ENCODE data around the gene RASGEF1C.

The RASGEF1C gene

DNA sequence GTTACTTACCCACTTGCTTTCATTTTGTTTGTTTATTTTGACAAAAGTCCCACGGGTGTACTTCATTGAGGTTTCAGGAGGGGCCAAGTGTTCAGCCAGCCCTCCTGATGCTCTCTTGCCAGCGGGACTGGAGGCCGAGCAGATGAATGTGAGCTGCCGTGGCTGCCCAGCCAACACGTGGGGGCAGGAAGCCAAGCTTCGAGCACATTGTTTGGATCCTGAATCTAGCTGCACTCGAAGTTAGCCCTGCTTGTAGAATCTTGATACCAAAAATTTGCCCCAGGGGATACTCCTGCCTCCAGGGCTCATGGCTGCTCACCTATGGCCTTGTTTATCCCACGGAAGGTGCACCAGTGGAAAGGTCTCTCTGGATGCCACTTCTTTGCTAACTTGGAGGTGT, 49.3 kb downstream of the RASGEF1C start:
- no peak for DNase-seq

DNA sequence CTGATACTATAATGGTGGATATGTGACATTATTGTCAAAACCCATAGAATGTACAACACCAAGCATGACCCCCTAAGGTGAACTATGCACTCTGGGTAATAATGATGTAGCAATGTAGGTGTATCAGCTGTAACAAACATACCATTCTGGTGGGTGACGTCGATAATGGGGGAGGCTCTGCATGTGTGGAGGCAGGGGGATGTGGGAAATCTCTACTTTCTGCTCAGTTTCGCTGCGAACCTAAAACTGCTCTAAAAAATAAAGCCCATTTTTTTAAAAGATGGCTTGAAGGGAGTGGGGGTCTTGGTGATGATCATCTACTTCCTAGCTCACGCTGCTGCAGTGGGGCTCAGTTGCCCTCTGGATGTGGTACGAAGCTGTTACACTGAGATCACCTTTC, 51.1 kb downstream of the RASGEF1C start:
- DNase-seq = no peak

DNA sequence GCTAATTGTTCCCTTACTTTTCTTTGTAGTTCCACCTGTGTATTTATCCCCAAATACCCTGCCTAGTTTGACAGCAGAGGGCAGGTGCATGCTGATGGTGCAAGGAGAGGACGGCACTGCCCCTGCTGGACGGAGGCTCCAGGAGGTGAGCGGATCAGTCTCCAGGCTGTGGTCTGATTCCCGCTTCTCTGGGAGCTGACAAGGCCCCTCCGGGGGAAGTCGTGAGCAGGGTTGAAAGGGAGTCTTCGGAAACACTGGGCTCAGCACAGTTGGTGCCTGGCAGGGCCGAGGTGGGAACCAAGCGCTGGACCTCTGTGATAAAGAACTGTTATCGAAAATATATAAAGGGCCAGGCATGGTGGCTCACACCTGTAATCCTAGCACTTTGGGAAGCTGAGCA, 52.9 kb downstream of the RASGEF1C start:
- DNase-seq = no peak

DNA sequence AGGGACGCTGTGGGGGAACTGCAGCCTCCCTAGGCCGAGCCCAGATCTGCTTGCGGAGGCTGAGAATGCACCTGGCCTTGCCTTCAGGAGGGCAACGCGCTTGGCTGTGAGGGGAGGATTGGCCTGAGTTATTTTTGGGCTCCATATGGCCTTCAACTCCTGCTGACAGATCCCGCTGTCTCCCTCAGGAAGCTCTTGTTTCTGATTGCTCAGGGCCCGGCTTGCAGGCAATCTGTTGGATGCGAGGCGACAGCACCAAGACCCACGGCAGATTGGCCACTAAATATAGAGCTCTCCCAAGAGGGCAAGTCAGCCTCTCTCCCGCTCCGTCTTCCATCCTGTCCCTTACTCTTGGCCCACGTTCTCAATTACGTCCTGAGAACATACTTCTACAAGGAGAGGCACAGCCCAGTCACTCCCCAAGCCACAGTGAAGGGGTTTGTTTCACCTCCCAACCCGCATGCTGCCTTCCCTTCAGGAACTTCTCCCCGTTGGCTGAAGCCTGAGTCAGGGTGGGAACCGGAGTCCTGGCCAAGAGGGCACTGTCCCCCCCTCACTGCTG, 53.6 kb downstream of the RASGEF1C start:
- DNase-seq = no peak

DNA sequence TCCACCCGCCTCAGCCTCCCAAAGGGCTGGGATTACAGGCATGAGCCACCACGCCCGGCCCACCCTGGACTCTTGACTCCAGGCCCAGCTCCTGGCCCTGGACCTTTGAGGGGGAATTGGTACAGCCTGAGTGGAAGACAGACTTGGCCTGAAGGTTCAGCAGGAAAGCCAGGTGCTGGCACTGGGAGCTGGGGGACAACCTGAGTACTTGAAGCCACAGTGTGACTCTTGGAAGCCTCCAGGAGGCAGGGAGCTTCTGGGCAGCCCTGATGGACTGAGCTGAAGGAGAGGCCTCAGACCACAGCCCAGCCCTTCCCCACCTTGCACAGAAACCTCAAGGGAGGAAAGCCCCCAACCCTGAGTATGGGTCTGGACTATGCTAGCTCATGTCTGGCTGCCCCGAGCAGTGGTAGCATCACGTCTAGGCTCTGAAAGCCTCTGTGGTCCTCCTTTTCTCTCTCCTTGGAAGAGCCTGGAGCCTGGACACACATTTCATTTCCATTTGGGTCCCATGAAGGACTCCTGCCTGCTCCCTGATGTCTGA, 54.1 kb downstream of the RASGEF1C start:
- DNase-seq = no peak

DNA sequence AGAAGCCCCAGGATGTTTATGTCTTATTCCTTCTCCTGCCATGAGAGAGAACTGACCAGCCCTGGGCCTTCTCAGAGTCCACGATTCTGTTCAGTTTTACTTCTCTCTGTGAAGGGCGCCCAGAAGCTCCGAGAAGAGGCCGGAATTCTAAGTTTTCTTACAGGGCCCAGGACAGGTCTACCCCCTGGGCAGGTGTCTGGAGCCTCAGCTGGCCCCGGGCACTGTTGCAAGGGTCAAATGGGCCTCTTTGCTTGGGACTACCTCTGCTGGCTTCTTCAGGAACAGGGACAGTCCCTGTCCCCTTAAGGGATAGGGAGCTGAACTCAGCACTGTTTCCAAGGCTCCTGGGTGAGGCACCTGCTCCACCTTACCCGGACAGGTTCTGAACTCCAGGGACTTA, 55.0 kb downstream of the RASGEF1C start:
- DNase-seq = no peak

DNA sequence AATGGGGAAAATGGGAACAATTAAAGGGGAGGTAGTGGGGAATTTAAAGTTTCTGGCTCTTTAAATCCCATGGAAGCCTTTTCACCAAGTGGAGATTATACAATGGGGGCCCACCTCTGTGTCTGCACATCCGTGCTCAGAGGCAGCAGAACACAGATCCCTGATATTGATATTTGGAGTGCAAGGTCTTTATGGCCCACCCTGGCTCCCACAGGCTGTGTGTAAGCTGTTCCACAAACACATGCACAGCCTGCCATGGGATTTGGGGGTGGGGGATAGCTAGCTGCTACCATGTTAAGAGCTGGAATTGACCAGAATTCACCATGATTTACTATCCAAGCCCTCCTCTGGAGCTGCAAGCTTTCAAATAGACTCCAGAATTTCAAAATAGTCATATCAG, 55.9 kb downstream of the RASGEF1C start:
- DNase-seq = no peak

DNA sequence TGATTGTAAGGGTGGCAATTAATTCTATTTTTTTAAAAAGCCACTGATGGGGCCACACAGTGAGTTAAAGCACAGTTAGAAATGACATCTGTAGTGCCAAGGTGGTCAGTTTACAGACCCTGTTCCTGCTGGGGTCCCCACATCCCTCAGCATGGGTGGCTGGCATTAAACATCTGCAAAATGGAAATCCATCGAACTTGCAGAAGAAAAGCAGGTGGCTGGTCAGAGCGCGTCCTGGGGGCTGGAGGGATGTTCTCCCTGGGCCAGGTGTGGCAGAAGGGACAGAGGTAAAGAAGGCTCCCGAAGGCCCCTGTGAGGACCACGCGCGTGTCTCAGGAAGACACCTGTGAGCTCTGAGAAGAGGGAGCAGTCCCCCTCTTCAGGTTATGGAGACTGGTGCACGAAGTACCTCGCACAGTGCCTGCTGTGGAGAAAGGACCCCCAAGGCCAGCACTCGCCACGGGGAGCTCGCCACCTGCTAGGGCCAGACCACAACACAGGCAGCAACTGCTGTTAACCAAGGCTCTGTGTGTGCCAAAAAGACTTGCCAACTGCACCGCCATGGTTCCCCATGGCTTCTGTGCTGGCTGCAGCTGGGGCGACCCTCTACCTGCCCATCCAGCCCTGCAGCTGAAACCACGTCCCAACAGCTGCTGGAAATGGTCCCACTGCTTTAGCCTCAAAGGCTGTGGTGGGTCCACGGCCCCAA, 65.2 kb downstream of the RASGEF1C start:
- DNase-seq = no peak

DNA sequence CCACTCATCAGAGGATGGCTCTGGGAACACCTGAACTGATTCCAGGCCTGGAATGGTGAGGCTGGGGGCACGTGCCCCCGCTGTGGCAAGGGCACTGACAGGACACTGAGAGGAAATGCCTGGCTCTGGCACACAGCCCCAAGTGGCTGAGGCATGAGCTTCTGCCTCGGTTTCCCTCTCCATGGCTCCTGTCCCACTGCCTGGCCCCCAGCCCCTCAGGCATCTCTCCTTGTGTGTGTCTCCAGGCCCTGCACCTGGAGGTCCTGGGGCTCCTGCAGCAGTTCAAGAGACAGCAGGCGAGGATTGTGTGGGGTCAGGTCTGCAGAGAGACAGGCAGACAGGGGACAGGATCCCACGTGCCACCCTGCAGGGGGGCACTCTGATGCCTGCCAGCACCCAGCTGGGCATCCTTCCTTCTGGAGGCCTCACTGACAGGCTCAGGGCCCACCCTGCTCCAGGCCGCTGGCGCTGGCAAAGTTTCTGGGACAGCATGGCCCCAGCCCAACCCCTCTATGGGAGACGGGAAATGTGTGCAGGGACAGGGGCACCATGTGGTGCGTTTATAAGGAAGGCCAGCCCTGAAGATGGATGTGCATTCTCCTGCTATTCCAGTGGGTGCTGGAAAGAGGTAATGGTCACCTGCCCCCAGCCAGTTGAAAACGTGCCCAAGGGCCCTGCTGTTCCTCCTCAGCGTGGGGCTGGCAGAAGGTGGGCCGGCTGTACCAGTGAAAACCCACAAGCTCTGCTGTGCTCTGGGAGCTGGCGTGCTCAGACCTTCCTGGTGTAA, 66.0 kb downstream of the RASGEF1C start:
- no peak for DNase-seq

DNA sequence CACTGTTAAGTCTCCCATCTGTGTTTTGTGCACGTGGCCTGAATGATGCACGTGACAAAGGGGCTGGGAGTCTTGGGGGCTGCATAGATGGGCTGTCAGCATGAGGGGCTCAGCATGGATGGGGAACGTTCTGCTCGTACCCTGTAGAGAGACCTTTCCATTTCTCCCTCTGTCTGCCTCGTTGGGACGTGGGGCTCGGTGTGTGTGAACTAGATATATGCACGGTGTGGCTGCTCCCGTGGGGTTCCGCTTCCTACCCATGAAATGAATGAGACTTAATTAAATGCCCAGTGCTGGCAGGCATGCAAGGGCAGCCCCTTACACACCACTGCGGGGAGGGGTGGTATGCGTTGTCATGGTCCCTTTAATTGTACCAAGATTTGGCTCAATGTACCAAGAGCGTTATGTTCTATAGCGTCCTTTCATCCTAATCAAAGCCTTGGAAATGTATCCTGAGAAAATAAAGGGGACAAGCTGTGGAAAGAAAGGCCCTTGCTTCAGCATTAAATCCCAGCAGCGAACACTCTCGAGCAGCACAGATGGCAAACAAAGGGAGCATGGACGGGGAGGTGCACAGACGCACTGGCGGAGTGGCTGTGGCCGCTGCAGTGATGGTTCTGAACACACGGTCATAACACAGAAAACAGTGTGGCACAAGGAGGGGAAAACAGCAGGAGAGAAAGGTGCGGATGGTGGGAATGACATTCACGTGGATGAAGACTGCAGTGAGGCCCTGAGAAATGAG, 66.8 kb downstream of the RASGEF1C start:
- no peak for DNase-seq

DNA sequence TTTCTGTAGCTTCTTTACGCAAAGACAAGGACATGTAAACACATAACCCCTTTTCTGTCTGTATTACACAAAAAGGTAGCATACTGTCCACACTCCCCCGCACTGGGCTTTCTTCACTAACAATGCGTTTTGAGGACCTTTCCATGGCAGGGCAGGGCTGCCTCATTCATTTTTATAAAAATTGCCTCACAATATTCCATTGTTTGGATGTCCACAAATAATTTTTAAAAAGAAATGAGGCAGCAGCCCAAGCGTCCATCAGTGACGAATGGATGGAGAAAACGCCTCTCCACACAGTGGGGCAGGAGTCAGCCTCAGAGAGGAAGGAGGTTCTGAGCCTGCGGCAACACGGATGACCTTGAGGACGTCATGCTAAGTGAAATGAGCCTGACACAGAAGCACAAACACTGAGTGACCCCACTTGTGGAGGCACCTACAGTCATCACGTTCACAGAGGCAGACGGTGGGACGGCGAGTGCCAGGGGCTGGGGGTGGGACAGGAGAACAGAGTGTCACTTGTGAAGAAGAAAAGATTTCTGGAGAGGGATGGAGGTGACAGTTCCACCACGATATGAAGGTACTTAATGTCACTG, 67.8 kb downstream of the RASGEF1C start:
- no peak for DNase-seq

DNA sequence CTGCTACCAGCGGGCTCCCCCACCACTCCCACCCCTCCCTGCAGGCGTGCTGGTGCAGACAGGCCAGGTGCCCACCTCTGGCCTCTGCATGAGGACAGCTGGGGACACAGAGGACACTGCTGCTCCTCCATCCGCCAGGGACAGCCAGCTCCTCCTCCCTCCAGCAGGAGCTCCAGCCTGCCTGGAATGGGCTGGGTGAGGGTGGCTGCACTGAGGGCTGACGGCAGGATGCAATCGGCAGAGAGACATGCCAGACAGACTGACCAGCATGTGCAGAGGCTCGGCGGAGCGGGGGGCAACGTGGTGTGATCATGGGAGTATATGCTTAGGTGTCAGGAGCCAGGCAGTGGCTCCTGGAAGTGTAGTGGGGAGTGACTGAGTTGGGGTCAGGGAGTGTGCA, 68.4 kb downstream of the RASGEF1C start:
- DNase-seq = no peak

DNA sequence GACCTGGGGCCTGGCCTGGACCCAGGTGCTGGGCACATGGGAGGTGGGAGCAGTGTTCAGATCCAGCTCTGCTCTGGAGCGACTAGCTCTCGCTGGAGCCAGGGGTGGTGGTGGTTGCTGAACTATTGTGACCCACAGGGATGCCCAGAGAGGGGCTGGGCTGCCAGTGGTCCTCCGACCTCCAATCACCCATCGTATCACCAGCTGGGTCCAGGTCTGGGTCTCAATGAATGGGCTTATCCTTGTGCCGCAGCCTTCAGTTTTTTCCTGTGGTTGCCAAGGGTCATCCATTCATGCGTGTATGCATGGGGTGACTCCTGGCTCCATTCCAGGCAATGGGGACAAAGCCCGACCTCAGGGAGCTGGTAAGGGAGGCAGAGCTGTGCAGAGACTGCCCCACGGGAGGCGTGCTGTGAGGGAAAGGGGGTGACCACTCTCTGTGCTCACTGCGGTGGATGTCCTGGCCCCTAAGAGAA, 68.9 kb downstream of the RASGEF1C start:
- DNase-seq = no peak

DNA sequence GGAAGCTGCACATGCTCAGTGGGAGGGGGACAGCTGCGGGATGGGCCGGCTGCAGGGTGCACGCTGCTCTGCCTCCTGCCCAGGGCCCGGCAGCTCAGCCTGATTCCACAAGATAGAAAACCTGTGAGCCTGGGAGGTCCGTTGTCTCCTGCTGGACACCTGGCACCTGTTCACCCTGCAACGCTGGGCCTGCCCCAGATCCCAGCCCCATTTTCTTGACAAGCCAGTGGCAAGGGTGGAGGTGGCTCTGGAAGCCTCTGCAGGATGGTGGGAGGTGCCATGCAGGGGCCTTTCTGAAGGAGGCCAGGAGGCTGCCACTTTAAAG, 69.3 kb downstream of the RASGEF1C start:
- DNase-seq = no peak

DNA sequence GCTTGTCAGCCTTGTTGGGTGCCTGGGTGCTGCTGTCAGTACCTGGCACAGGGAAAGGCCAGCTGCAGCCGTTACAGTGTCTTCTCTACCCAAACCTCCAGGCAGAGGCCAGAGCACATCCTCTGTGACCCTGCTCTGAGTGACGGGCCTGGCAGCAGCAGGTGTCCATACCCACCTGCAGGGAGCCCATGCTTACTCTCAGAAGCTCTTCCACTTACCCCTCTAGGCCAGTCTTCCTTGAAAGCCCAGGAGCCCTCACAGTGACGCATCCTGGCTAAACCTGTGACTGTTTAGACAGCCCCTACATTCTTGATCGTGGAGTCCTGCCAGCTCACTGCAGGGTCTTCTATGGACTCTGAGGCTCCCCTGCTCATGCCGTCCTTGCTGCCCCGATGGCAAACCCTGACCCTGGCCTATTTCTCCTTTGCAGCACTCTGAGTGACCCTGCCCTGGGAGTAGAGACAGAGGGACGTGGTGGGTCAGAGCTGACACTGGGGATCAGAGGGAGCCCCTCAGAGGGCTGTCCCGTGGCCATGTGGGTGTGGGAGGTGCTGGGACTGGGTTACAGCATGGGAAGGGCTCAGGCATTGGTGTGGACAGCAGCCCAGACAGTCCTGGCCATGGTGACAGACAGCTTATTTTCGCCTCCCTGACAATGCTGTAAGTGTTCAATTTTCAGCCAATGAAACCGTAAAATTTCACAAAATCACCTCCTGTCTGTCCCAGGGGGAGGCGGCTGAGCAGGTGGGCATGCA, 69.9 kb downstream of the RASGEF1C start:
- DNase-seq = no peak

DNA sequence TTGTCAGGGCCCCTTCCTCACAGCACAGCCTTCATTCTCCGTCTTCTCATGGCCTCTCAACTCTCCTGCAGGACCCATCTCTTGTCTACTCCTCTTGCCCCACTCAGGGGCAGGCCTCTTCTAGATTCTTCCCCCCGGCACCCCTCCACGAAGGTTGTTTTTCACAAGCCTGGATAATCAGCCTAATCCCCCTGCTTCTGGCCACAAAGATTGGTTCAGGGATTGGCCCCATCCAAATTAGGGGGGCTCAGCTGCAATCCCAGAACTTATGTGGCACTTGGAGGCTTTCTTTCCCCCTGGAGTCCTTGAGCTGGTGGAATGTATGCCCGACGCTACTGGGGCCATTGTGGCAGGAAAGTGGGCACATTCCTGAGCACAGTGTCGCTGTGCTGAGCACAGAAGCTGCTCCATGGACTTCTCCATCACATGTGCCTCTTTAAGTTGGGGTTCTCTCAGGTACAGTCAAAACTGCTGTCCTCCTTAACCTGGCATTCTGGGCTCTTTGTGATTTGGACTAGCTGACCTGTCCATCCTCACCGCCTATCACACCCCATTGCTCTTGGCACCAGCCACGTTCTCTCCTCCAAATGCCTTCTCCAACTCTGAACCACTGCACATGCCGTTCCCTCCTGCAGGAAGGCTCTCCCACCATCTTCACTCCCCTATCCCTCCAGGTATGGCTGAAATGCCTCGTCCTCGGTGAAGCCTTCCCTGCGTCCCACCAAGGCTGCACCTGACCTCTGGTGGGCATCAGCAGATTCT, 70.6 kb downstream of the RASGEF1C start:
- no peak for DNase-seq

DNA sequence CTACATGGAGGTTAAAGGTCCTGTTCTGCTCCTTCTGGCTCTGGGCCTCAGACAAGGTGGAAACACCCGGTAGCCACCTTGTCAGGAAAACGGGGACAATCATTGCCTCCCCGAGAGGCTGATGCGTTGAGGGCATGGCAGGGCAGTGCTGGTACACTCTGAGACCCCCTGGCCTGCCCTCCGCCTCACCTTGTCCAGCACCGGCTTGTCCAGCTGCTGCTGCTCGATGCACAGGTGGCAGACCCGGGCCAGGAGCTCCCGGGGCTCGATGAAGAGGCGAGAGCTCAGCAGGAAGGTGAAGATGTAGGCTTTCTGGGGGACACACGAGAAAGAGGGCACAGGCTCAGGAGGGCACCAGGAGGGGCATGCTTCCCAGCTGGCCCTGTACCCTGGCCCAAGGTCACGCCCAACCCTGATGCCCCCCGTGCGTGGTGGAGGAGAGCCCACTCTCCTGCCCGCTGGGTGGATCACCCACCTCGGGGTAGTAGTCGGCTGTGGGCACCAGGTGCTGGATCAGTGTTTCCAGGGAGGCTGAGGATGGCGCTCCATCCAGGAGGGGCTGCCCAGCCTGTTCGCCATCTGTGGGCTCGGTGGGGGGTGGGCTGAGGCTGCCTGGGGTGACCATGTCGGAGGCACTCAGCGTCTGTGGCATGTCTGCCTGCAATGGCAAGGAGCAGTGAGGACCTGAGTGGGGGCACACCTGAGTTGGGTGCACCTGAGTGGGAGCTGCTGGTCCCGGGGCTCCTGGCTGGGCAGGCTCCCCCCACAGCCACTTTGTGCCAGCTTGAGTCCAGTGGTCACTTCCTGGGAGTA, 71.4 kb downstream of the RASGEF1C start:
- no peak for DNase-seq

DNA sequence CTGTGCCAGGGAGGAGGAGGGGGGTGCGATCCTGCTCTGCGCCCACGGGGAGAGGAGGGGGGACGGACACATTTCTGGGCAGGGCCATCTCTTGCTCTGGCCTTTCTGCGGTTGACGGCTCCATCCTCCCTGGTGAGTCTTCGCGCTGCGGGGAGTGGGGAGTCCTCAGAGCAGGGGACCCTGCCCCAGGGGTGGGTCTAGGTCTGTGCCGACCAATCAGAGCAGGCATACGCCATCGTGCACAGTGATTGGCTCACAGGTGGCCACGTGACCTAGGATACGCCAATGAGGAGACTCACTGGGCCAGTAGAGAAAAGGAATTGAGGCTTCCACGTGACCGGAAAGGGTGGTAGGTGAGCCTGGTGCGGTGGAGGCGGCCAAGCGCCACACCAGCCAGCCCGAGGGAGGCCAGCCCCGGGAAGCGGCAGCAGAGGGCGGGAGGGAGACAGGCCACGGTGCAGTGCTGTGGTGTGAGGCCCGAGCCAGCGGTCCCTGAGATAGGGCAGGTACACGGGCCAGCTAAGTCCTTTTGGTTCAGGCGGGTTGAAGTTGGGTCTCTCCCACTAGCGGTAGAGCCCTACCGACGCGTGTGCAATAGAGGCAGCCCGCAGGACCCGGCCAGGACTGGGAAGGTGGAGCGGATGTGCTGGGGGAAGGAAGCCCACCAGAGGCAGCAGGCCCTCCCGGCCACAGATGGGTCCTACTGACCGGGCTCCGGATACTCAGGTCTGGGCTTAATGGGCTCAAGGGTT, 72.2 kb downstream of the RASGEF1C start:
- DNase-seq = no peak

DNA sequence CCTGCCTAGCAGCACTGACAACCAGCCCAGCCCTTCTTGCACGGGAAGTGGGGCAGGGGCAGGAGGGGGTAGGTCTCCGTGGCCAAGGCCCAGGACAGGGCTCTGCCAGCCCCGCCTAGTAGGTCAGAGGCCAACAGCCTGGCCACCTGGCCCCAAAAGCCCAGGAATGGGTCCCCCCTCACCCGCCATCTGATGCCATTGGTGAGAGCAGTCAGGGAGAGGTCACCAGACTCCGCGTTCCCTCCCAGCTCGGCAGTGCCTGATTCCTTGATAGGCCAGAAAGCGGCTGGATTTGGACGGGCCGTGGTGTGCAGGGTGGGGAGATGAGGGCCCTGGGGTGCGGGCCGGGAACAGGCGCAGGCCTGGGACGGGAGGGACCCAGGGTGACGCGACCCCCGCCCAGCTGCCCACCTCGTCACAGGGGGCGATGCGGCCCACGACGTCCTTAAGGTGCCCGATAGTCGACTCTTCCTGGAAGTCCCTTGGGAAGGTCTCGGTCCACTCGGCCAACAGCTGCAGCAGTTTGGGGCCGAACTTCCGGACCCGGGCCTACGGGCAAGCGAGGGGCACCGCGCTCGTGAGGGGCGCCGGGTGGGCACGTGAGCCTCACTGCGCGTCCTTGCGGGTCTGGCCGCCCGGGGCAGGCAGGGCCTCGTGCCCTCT, 72.9 kb downstream of the RASGEF1C start:
- no peak for DNase-seq

All from T-helper 1 cell (primary cell).